Liver (tissue), 9 donors: ENCODE results near the gene F5. TPM values are rescaled to one million over a fixed set of nuclear protein-coding genes. Genes with fewer than 3 reads are reported as not detected.

Source experiments
- DNase-seq: peaks from one replicate; pipeline ENCODE4 v3.0.0-alpha.2; 2017; ENCODE audit warnings: low spot score
- H3K27ac ChIP-seq, 2 donors: one replicate each; pipeline ENCODE4 v1.7.0; 2013; ENCODE audit warnings: inconsistent platforms in 2 of 2, low read length in 2 of 2, control low read depth in 1 of 2, low read depth in 1 of 2, mild to moderate bottlenecking in 1 of 2
- H3K27me3 ChIP-seq, 4 donors: one replicate each; pipeline versions ENCODE4 v1.6.1 to v1.7.0; 2013; ENCODE audit warnings: low read length in 3 of 4, inconsistent platforms in 1 of 4, mild to moderate bottlenecking in 1 of 4, moderate library complexity in 1 of 4; ENCODE audit not compliant: control insufficient read depth in 4 of 4, insufficient read depth in 4 of 4
- H3K36me3 ChIP-seq, 4 donors: one replicate each; pipeline versions ENCODE4 v1.6.1 to v1.7.0; 2013; ENCODE audit warnings: low read length in 3 of 4, mild to moderate bottlenecking in 3 of 4, low read depth in 1 of 4, moderate library complexity in 1 of 4; ENCODE audit not compliant: control insufficient read depth in 4 of 4, insufficient read depth in 3 of 4
- H3K4me1 ChIP-seq, 4 donors: one replicate each; pipeline versions ENCODE4 v1.6.1 to v1.7.0; 2013; ENCODE audit warnings: low read length in 3 of 4, mild to moderate bottlenecking in 3 of 4, moderate library complexity in 1 of 4; ENCODE audit not compliant: control insufficient read depth in 4 of 4, insufficient read depth in 4 of 4
- H3K4me3 ChIP-seq, 3 donors: one replicate each; pipeline versions ENCODE4 v1.6.1 to v1.7.0; 2013; ENCODE audit warnings: low read length in 3 of 3, control low read depth in 1 of 3, low read depth in 1 of 3, mild to moderate bottlenecking in 1 of 3
- H3K9ac ChIP-seq, 2 donors: one replicate each; pipeline ENCODE4 v1.7.0; 2013; ENCODE audit warnings: low read length in 2 of 2, mild to moderate bottlenecking in 2 of 2, moderate library complexity in 2 of 2, control low read depth in 1 of 2, low read depth in 1 of 2
- H3K9me3 ChIP-seq, 4 donors: one replicate each; pipeline versions ENCODE4 v1.6.1 to v1.7.0; 2013; ENCODE audit warnings: low read length in 3 of 4; ENCODE audit not compliant: control insufficient read depth in 4 of 4
- ATF3 ChIP-seq: IDR thresholded peaks from 2 replicates; pipeline ENCODE4 v1.6.1; 2016; ENCODE audit warnings: antibody characterized with exemption
- CTCF ChIP-seq: fragments of 150-350 bp; IDR thresholded peaks from 2 replicates; pipeline ENCODE4 v1.5.1; 2017; ENCODE audit warnings: improper control_type of control experiment, low read depth, low read length; ENCODE audit not compliant: missing input control
- EGR1 ChIP-seq, 2 donors: IDR thresholded peaks; 2 replicates each; pipeline ENCODE4 v1.6.1; 2016 to 2018; ENCODE audit warnings: antibody characterized with exemption in 2 of 2, low read depth in 2 of 2
- FOXA1 ChIP-seq: IDR thresholded peaks from 2 replicates; pipeline ENCODE4 v1.6.1; 2016; ENCODE audit warnings: antibody characterized with exemption
- FOXA2 ChIP-seq: IDR thresholded peaks from 2 replicates; pipeline ENCODE4 v1.6.1; 2016; ENCODE audit warnings: antibody characterized with exemption
- GABPA ChIP-seq, 2 donors: IDR thresholded peaks in 1 of 2; conservative IDR thresholded peaks in 1 of 2; 2 replicates each; pipeline ENCODE4 v1.6.1; 2016; ENCODE audit warnings: antibody characterized with exemption in 2 of 2, mild to moderate bottlenecking in 1 of 2, moderate library complexity in 1 of 2
- HNF4A ChIP-seq, 2 donors: conservative IDR thresholded peaks; 2 replicates each; pipeline ENCODE4 v1.6.1; 2016; ENCODE audit warnings: antibody characterized with exemption in 2 of 2, mild to moderate bottlenecking in 2 of 2
- HNF4G ChIP-seq: IDR thresholded peaks from 2 replicates; pipeline ENCODE4 v1.6.1; 2016; ENCODE audit warnings: antibody characterized with exemption
- JUND ChIP-seq, 2 donors: IDR thresholded peaks; 2 replicates each; pipeline ENCODE4 v1.6.1; 2016; ENCODE audit warnings: antibody characterized with exemption in 2 of 2
- MAX ChIP-seq: IDR thresholded peaks from 2 replicates; pipeline ENCODE4 v1.6.1; 2016; ENCODE audit warnings: antibody characterized with exemption
- NR2F2 ChIP-seq: IDR thresholded peaks from 2 replicates; pipeline ENCODE4 v1.6.1; 2016; ENCODE audit warnings: antibody characterized with exemption
- RAD21 ChIP-seq, 2 donors: IDR thresholded peaks; 2 replicates each; pipeline ENCODE4 v1.6.1; 2016; ENCODE audit warnings: antibody characterized with exemption in 2 of 2, mild to moderate bottlenecking in 2 of 2
- REST ChIP-seq: IDR thresholded peaks from 2 replicates; pipeline ENCODE4 v1.6.1; 2016; ENCODE audit warnings: antibody characterized with exemption, mild to moderate bottlenecking
- RXRA ChIP-seq, 2 donors: IDR thresholded peaks; 2 replicates each; pipeline ENCODE4 v1.6.1; 2017 to 2018; ENCODE audit warnings: antibody characterized with exemption in 2 of 2, mild to moderate bottlenecking in 1 of 2
- SP1 ChIP-seq: IDR thresholded peaks from 2 replicates; pipeline ENCODE4 v1.6.1; 2018; ENCODE audit warnings: antibody characterized with exemption, mild to moderate bottlenecking
- TAF1 ChIP-seq: conservative IDR thresholded peaks from 2 replicates; pipeline ENCODE4 v1.6.1; 2016; ENCODE audit warnings: antibody characterized with exemption, mild to moderate bottlenecking
- YY1 ChIP-seq: IDR thresholded peaks from 2 replicates; pipeline ENCODE4 v1.6.1; 2016; ENCODE audit warnings: antibody characterized with exemption, mild to moderate bottlenecking
- WGBS: extraction: QIAGEN DNeasy Blood & Tissue Kit; methylation state at CpG from one replicate; pipeline ENCODE4 v1.1.7; 2013; 5-methylcytosine and 5-hydroxymethylcytosine counted together
- polyA plus RNA-seq, 2 donors: library from polyadenylated mRNA; stranded (reverse) in 1 of 2; unstranded in 1 of 2; fragments of 200-250 nt in 1 of 2; fragments of >200 nt in 1 of 2; fragmentation: Nextera tagmentation in 1 of 2; extraction: Ambion mirVana in 1 of 2; gene quantifications; one replicate each; pipeline versions ENCODE4 v1.2.1 to v1.2.3, GENCODE V29; 2013 to 2015
- total RNA-seq, 2 donors: library from RNA; depleted of rRNA; stranded (reverse); fragments of >200 nt; gene quantifications; one replicate each; pipeline ENCODE4 v1.2.3, GENCODE V29; 2014
- TF ChIP-seq, protein P1 (sequence below): IDR thresholded peaks from 2 replicates; pipeline ENCODE4 v1.6.1; 2016; ENCODE audit warnings: antibody characterized with exemption
- donor health status: healthy.
- donor health status: healthy.
- donor health status: healthy.
- donor health status: healthy.
- donor health status: healthy.

Gene F5
- total RNA-seq (100 to 1,000 TPM in 1 of 2 donors, 10 to 100 TPM in 1; 86.1 to 155 TPM), polyA plus RNA-seq (100 to 1,000 TPM; 106 to 152 TPM)

DNA sequence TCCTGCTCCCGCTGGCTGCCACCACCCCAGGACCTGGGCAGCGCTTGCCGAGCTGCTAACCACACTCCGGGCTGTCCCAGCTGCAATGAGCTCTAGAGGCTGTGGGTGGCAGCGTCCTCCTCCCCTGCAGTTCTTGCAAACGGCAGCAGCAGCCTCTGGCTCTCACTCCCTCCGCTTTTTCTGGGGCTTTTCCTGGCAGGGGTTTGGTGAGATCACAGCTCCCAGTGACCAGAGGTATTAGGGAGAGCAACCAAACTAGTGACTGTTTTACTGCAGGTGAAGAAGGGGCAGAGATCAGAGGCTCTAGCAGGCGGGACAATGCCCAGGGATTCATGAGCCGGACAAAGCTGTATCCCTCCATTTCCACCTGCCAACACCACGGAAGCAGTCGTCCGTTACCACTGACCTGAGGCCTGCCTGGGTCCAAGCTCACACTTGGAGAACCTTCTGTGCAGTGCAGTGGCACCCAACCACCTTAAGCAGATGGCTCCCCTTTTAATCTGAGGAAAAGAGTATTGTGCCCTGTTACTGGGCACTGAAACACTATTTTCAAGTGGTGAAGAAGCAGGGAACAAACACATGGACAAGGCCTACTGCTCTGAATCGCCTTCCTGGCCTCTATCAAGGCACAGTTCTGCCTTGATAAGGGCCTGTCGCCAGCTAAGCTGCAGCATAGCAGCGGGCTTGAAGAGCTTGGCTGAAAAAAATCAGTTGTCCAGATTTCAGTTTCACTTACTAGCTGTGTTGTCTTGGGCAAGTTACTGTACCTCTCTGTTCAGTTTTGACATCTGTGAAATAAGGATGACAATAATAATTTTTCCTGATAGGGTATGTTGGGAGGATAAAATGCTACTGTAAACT is at the start of gene F5:
Gene F5, minus strand, starts transcription at position 87 of the 861 bp plus-strand sequence. CDS start 95 bp downstream, outside the sequence.
- peak within 1 kb of the TSS; percentile 82 to 97 for H3K9ac ChIP-seq

More for the DNA sequence above, at the start of gene F5:
- 11% methylated on average over 15 of the region's 15 CpGs for WGBS
- TF ChIP-seq, protein P1, sequence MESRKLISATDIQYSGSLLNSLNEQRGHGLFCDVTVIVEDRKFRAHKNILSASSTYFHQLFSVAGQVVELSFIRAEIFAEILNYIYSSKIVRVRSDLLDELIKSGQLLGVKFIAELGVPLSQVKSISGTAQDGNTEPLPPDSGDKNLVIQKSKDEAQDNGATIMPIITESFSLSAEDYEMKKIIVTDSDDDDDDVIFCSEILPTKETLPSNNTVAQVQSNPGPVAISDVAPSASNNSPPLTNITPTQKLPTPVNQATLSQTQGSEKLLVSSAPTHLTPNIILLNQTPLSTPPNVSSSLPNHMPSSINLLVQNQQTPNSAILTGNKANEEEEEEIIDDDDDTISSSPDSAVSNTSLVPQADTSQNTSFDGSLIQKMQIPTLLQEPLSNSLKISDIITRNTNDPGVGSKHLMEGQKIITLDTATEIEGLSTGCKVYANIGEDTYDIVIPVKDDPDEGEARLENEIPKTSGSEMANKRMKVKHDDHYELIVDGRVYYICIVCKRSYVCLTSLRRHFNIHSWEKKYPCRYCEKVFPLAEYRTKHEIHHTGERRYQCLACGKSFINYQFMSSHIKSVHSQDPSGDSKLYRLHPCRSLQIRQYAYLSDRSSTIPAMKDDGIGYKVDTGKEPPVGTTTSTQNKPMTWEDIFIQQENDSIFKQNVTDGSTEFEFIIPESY = peak; percentile 28
- TF ChIP-seq MAX (peak; percentile 45), RXRA (IDR thresholded peaks at IDR 0.05) (peak; percentile 48 to 75), JUND (IDR thresholded peaks at IDR 0.05) (peak in 1 of 2 donors; percentile 52), ATF3 (peak; percentile 55), YY1 (peak; percentile 78), RAD21 (IDR thresholded peaks at IDR 0.05) (peak; percentile 69 to 80), CTCF (peak; percentile 36), FOXA1 (no peak), FOXA2 (no peak), TAF1 (peak; percentile 100), GABPA (IDR thresholded peaks at IDR 0.05 in 1 of 2, conservative IDR thresholded peaks at IDR 0.05 in 1 of 2) (no peak), NR2F2 (no peak), EGR1 (IDR thresholded peaks at IDR 0.05; ENCODE audit: low read depth in 2 of 2) (no peak), SP1 (peak; percentile 79), REST (peak; percentile 91), HNF4A (conservative IDR thresholded peaks at IDR 0.05) (peak; percentile 46 to 69), HNF4G (no peak)
- Histone ChIP-seq H3K27me3 (no peaks in the 10 kb centered on the region), H3K4me1 (peaks cover 5 to 35% (median 29%) of the 10 kb centered on the region in 4 donors), H3K9me3 (no peaks in the 10 kb centered on the region), H3K4me3 (peak within 1 kb of the TSS; percentile 70 to 90 (median 89)), H3K36me3 (peaks cover 0 to 2% (median under 1%) of the 10 kb centered on the region in 4 donors), H3K27ac (peak within 1 kb of the TSS; percentile 91 to 94)
- DNase-seq = peak; percentile 70
